OCI-LY1 (cell line): Measurements from ENCODE around the gene DNTT.

Source experiments
- H2AFZ ChIP-seq: fragments of 200-600 bp; sonication (generic), shearing (Covaris generic); 2 replicates; pipeline ENCODE4 v1.6.0; 2014; ENCODE audit warnings: antibody characterized with exemption, mild to moderate bottlenecking, low read length
- H3F3A ChIP-seq: fragments of 200-600 bp; sonication (generic), shearing (Covaris generic); 2 replicates; pipeline ENCODE4 v1.6.0; 2014; ENCODE audit warnings: mild to moderate bottlenecking, antibody characterized with exemption, low read length, moderate library complexity; ENCODE audit not compliant: insufficient read depth
- H3K27ac ChIP-seq: fragments of 200-600 bp; sonication (generic); 2 replicates; pipeline ENCODE4 v1.5.1; 2014; ENCODE audit warnings: low read length, mixed run types, mild to moderate bottlenecking, low read depth; ENCODE audit not compliant: poor library complexity, severe bottlenecking
- H3K27me3 ChIP-seq: fragments of 200-600 bp; sonication (generic); 2 replicates; pipeline ENCODE4 v1.6.0; 2014; ENCODE audit warnings: antibody characterized with exemption, mild to moderate bottlenecking, low read length, moderate library complexity; ENCODE audit not compliant: insufficient read depth
- H3K36me3 ChIP-seq: fragments of 200-600 bp; sonication (generic); 2 replicates; pipeline ENCODE4 v1.6.1; 2014; ENCODE audit warnings: mild to moderate bottlenecking, antibody characterized with exemption, low read length, moderate library complexity, mixed read lengths; ENCODE audit not compliant: insufficient read depth
- H3K4me1 ChIP-seq: fragments of 200-600 bp; sonication (generic); 2 replicates; pipeline ENCODE4 v1.5.1; 2014; ENCODE audit warnings: mild to moderate bottlenecking, low read length, moderate library complexity; ENCODE audit not compliant: insufficient read depth, severe bottlenecking
- H3K4me2 ChIP-seq: fragments of 200-600 bp; sonication (generic), shearing (Covaris generic); 2 replicates; pipeline ENCODE4 v1.6.1; 2014; ENCODE audit warnings: low read length
- H3K4me3 ChIP-seq: fragments of 200-600 bp; sonication (generic); 2 replicates; pipeline ENCODE4 v1.5.1; 2014; ENCODE audit warnings: low read length, low read depth, mild to moderate bottlenecking, mixed read lengths; ENCODE audit not compliant: poor library complexity, severe bottlenecking
- H3K79me2 ChIP-seq: fragments of 200-600 bp; shearing (Covaris generic); 2 replicates; pipeline ENCODE4 v1.6.1; 2016; ENCODE audit warnings: mixed run types, low read length, mixed read lengths; ENCODE audit not compliant: insufficient read depth
- H3K9ac ChIP-seq: fragments of 200-600 bp; sonication (generic), shearing (Covaris generic); 2 replicates; pipeline ENCODE4 v1.6.1; 2014; ENCODE audit warnings: mild to moderate bottlenecking, low read length, mixed read lengths
- H3K9me2 ChIP-seq: fragments of 200-600 bp; sonication (generic), shearing (Covaris generic); 2 replicates; pipeline ENCODE4 v1.6.1; 2014; ENCODE audit warnings: low read depth, mild to moderate bottlenecking, low read length, mixed read lengths
- H3K9me3 ChIP-seq: fragments of 200-600 bp; shearing (Covaris generic); 2 replicates; pipeline ENCODE4 v1.6.1; 2014; ENCODE audit warnings: low read length, mixed read lengths
- H4K20me1 ChIP-seq: fragments of 200-600 bp; sonication (generic), shearing (Covaris generic); 2 replicates; pipeline ENCODE4 v1.6.0; 2016; ENCODE audit warnings: mild to moderate bottlenecking, low read length; ENCODE audit not compliant: insufficient read depth
- EZH2 ChIP-seq: fragments of 200-600 bp; sonication (generic), shearing (Covaris generic); IDR thresholded peaks from 2 replicates; pipeline ENCODE4 v1.8.0; 2017; ENCODE audit warnings: borderline replicate concordance, mixed run types, mild to moderate bottlenecking, antibody characterized with exemption, low read length, moderate library complexity, mixed read lengths
- TF ChIP-seq, protein P1 (sequence below): fragments of 200-600 bp; sonication (generic), shearing (Covaris generic); IDR thresholded peaks from 2 replicates; pipeline ENCODE4 v1.5.1; 2017; ENCODE audit warnings: mild to moderate bottlenecking, antibody characterized with exemption, low read length, moderate library complexity, mixed read lengths

DNTT gene

DNA sequence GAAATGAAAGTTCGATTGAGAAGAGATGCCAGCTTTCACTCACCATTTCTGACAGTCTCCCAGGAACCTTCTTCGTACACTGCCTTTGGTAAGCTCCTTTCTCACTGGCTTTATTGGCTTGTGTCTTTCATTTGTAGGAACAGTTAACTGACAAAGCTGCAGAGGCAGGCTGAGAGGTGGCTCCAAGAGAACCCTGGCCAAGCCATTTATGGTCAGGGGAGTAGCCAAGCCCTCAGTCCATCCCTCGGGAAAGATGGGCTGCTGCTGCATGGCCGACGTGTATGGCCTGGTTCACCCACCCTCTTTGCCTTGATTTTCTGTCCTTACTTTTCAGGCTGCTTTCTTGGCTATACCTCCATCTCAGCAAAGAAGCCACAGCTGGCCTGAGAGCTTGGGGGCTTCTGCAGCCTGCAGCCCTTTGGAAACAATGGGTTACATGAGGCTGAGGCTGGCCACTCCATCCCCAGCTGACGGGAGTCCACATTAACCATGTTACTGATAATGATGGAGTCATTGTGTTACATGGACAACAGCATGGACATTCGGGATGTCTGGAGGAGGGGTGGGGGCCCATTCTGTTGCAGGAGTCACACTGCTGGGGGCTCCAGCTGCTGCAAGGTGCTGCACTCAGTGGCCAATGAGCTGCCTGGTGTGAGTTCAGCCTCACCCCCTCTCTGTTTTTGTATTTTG is 54.8 kb downstream of the DNTT start, which contains the start of gene OPALIN:
TSS of gene OPALIN (minus strand) at position 152 of the 690 bp plus-strand sequence. CDS start at position 46, 106 bp downstream.
- no peak for TF ChIP-seq EZH2
- TF ChIP-seq, protein P1, sequence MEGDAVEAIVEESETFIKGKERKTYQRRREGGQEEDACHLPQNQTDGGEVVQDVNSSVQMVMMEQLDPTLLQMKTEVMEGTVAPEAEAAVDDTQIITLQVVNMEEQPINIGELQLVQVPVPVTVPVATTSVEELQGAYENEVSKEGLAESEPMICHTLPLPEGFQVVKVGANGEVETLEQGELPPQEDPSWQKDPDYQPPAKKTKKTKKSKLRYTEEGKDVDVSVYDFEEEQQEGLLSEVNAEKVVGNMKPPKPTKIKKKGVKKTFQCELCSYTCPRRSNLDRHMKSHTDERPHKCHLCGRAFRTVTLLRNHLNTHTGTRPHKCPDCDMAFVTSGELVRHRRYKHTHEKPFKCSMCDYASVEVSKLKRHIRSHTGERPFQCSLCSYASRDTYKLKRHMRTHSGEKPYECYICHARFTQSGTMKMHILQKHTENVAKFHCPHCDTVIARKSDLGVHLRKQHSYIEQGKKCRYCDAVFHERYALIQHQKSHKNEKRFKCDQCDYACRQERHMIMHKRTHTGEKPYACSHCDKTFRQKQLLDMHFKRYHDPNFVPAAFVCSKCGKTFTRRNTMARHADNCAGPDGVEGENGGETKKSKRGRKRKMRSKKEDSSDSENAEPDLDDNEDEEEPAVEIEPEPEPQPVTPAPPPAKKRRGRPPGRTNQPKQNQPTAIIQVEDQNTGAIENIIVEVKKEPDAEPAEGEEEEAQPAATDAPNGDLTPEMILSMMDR = no peak
- Histone ChIP-seq H3K9me2 (no peaks in the 10 kb centered on the region), H2AFZ (no peak within 1 kb of the TSS)

DNA sequence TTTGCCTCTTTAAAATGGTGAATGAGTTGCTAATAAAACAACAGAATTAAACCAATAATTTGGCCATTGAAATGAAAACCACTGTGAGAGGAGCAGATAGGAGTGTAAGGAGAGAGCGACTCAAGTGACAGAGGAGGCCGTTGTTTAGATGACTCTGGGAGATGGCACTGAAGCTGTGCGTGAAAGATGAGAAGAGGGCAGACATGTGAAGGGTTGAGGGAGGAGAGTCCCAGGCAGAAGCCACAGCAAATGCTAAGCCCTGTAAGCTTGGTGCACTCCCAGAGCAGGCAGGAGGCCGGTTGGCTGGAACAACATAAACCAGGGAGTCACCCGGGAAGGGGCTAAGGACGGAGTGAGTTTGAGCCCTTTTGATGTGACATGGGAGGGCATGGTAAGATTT is 55.4 kb downstream of the DNTT start:
- Histone ChIP-seq H3K9ac (no peak overlapping the region), H3K9me3 (no peaks in the 10 kb centered on the region), H3K4me3 (no peak overlapping the region), H3K4me1 (no peaks in the 10 kb centered on the region), H3K9me2 (no peaks in the 10 kb centered on the region), H3K4me2 (no peak overlapping the region), H3F3A (no peaks in the 10 kb centered on the region), H2AFZ (no peak overlapping the region), H3K27me3 (no peaks in the 10 kb centered on the region), H4K20me1 (no peaks in the 10 kb centered on the region), H3K36me3 (no peaks in the 10 kb centered on the region), H3K27ac (no peak overlapping the region), H3K79me2 (no peaks in the 10 kb centered on the region)
- no peak for TF ChIP-seq EZH2
- TF ChIP-seq, protein P1 = no peak

More for the DNA sequence above, 54.8 kb downstream of the DNTT start, which contains the start of gene OPALIN:
- H3K27ac ChIP-seq = no peak within 1 kb of the TSS
- no peak within 1 kb of the TSS for H3K4me3 ChIP-seq
- H3F3A ChIP-seq = no peaks in the 10 kb centered on the region
- H3K4me2 ChIP-seq = no peak within 1 kb of the TSS
- no peak within 1 kb of the TSS for H3K9ac ChIP-seq
- no peaks in the 10 kb centered on the region for H3K27me3 ChIP-seq
- H3K9me3 ChIP-seq = no peaks in the 10 kb centered on the region
- H3K36me3 ChIP-seq = no peaks in the 10 kb centered on the region
- H4K20me1 ChIP-seq = no peaks in the 10 kb centered on the region
- H3K4me1 ChIP-seq = no peaks in the 10 kb centered on the region
- no peaks in the 10 kb centered on the region for H3K79me2 ChIP-seq

DNA sequence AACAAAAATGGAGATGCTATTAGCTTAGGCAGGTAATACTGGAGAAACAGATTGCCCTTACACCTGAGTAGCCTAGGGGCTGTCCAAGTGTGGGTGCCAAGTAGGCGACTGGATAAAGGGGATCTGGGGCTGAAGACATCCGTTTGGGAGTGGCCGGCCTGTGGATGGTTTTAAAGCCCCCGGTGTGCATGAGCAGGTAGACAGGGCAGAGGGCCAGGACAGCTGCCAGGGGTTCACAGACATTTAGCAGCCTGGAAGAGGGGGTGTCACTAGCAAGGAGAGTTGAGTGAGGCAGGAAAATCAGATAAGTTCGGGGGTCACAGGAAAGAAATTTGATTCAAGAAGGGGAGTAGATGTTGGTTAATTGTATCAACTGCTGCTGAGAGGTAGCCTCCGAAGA is 56.1 kb downstream of the DNTT start:
- Histone ChIP-seq H3K36me3 (no peaks in the 10 kb centered on the region), H3K9me2 (no peaks in the 10 kb centered on the region), H4K20me1 (no peaks in the 10 kb centered on the region), H3K4me3 (no peak overlapping the region), H3K79me2 (no peaks in the 10 kb centered on the region), H3K27ac (no peak overlapping the region), H2AFZ (no peak overlapping the region), H3K27me3 (no peaks in the 10 kb centered on the region), H3K4me1 (no peaks in the 10 kb centered on the region), H3K4me2 (no peak overlapping the region), H3K9me3 (no peaks in the 10 kb centered on the region), H3K9ac (no peak overlapping the region), H3F3A (no peaks in the 10 kb centered on the region)
- TF ChIP-seq, protein P1 = no peak
- no peak for TF ChIP-seq EZH2
